ENCODE results near the gene CYB5R4. TPM values are rescaled to one million over a fixed set of nuclear protein-coding genes. Genes with fewer than 3 reads are reported as not detected.

Gene CYB5R4
- total and polyA plus RNA-seq, 2 of the 8 experiments (the other 6 are each of a cell fraction or from before 2014, with no cell fraction given), result 2.8 to 14.6 TPM

DNA sequence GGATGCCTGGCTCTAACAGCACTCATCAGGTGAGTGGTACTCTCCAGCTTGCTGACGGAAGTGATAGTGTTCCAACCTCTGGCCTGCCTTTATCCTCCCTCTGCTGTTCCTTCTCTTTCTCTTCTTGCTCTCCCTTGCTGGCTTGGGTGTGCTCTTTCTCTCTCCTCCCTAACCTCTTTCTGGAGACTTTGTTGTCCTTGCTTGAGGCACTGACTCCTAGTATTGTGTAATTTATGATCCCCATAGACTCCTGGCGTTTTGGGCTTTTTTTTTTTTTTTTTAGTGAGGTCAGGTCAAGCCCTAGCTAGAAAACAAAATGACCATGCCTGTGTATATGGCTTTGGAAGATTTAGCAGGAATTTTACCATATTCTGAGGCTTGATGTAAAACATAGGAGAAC, 89.4 kb downstream of the CYB5R4 start:
- Histone ChIP-seq H3K4ac (replicated peaks; ENCODE audit: insufficient read length, low read depth, low read length) (no peak overlapping the region), H3K4me1 (replicated peaks in 1 of 4; ENCODE audit: control insufficient read depth in 3 of 4, insufficient read depth in 4 of 4, low read length in 3 of 4) (peaks cover 2 to 3% (median 3%) of the 10 kb centered on the region in 4 experiments; a peak in 4 of 7 replicates), H3K9me3 (ENCODE audit: insufficient read depth in 2 of 2, low read depth in 1 of 2, low read length in 1 of 2) (peaks cover 0 to 9% of the 10 kb centered on the region in 2 experiments; a peak in 1 of 4 replicates), H2BK20ac (ENCODE audit: low read length) (no peak overlapping the region), H4K20me1 (replicated peaks in 1 of 2; ENCODE audit: control insufficient read depth in 1 of 2, insufficient read depth in 2 of 2, low read length in 2 of 2) (no peaks in the 10 kb centered on the region), H3K4me3 (ENCODE audit: extremely low read depth in 1 of 4, insufficient read depth in 2 of 4, low read depth in 3 of 4, low read length in 4 of 4) (no peak overlapping the region), H3K79me2 (ENCODE audit: control insufficient read depth in 1 of 2, insufficient read depth in 2 of 2, low read length in 2 of 2) (no peaks in the 10 kb centered on the region), H2BK120ac (replicated peaks; ENCODE audit: low read depth, low read length) (no peak overlapping the region), H3K56ac (replicated peaks; ENCODE audit: insufficient read length, low read depth, low read length) (no peak overlapping the region), H3K23ac (ENCODE audit: insufficient read length) (no peak overlapping the region), H3K9ac (replicated peaks in 1 of 4; ENCODE audit: extremely low read depth in 1 of 4, low read depth in 3 of 4, low read length in 3 of 4) (no peak overlapping the region), H4K5ac (ENCODE audit: insufficient read length, low read depth, low read length) (no peak overlapping the region), H2BK12ac (ENCODE audit: low read depth, low read length) (no peak overlapping the region), H2BK5ac (ENCODE audit: low read depth, low read length) (no peak overlapping the region), H3K27ac (ENCODE audit: low read depth, low read length) (no peak overlapping the region), H2BK15ac (ENCODE audit: low read length) (no peak overlapping the region), H2AK5ac (ENCODE audit: low read depth, low read length) (no peak overlapping the region), H3K4me2 (ENCODE audit: insufficient read depth in 1 of 2, low read depth in 2 of 2, low read length in 2 of 2) (no peak overlapping the region), H3K36me3 (ENCODE audit: control insufficient read depth in 2 of 4, insufficient read depth in 4 of 4, low read length in 3 of 4) (peaks cover 0 to 5% (median 0%) of the 10 kb centered on the region in 4 experiments; a peak in 1 of 8 replicates), H3K18ac (ENCODE audit: extremely low read depth, low read length) (no peak overlapping the region), H3K23me2 (ENCODE audit: low read depth, low read length) (no peaks in the 10 kb centered on the region), H3K27me3 (replicated peaks in 1 of 4; ENCODE audit: control insufficient read depth in 3 of 4, extremely low read depth in 1 of 4, insufficient read depth in 3 of 4, low read length in 3 of 4) (no peaks in the 10 kb centered on the region), H3K79me1 (ENCODE audit: low read depth, low read length) (no peaks in the 10 kb centered on the region), H4K91ac (replicated peaks; ENCODE audit: insufficient read length, low read length) (no peak overlapping the region), H3K14ac (ENCODE audit: insufficient read length) (no peak overlapping the region), H4K8ac (ENCODE audit: extremely low read depth, insufficient read depth, low read length) (no peak overlapping the region), H2AFZ (ENCODE audit: low read length) (no peak overlapping the region)
- no peak for DNase-seq (ENCODE audit: low read depth in 1 of 2, low spot score in 2 of 2)
- ChIA-PET CTCF (ENCODE audit: partially characterized antibody) (no interaction called here), POLR2A (ENCODE audit: partially characterized antibody) (no interaction called here)
- 93% methylated on average over 1 of the region's 2 CpGs; no CpG with 5 or more reads in 1 of the 2 experiments for WGBS, 2 experiments (ENCODE audit: extremely low coverage in 1 of 2, insufficient coverage in 1 of 2, insufficient read length in 1 of 2, insufficient replicate concordance in 2 of 2, low coverage in 1 of 2, low lambda C conversion rate in 2 of 2, missing lambda C conversion rate in 1 of 2)
- FAIRE-seq, result no peak
- no peak for TF ChIP-seq SRF (IDR thresholded peaks at IDR 0.05; ENCODE audit: low read depth, low read length)
- TF ChIP-seq HDAC6 (IDR thresholded peaks at IDR 0.05; ENCODE audit: low read depth, low read length), result no peak
- no peak for TF ChIP-seq BRCA1 (IDR thresholded peaks at IDR 0.05; ENCODE audit: low read depth, low read length)
- TF ChIP-seq, protein P1, sequence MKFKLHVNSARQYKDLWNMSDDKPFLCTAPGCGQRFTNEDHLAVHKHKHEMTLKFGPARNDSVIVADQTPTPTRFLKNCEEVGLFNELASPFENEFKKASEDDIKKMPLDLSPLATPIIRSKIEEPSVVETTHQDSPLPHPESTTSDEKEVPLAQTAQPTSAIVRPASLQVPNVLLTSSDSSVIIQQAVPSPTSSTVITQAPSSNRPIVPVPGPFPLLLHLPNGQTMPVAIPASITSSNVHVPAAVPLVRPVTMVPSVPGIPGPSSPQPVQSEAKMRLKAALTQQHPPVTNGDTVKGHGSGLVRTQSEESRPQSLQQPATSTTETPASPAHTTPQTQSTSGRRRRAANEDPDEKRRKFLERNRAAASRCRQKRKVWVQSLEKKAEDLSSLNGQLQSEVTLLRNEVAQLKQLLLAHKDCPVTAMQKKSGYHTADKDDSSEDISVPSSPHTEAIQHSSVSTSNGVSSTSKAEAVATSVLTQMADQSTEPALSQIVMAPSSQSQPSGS (IDR thresholded peaks at IDR 0.05; ENCODE audit: low read length), result no peak
